Measurements from ENCODE around the gene GTF2IRD2. TPM values are rescaled to one million over a fixed set of nuclear protein-coding genes. Genes with fewer than 3 reads are reported as not detected.
"Not testable (repeated sequence)": the region's sequence is repeated elsewhere in the genome, so short reads cannot be mapped to it uniquely, and the experiment has no call there.

Gene GTF2IRD2
- 7.1 TPM for total RNA-seq

DNA sequence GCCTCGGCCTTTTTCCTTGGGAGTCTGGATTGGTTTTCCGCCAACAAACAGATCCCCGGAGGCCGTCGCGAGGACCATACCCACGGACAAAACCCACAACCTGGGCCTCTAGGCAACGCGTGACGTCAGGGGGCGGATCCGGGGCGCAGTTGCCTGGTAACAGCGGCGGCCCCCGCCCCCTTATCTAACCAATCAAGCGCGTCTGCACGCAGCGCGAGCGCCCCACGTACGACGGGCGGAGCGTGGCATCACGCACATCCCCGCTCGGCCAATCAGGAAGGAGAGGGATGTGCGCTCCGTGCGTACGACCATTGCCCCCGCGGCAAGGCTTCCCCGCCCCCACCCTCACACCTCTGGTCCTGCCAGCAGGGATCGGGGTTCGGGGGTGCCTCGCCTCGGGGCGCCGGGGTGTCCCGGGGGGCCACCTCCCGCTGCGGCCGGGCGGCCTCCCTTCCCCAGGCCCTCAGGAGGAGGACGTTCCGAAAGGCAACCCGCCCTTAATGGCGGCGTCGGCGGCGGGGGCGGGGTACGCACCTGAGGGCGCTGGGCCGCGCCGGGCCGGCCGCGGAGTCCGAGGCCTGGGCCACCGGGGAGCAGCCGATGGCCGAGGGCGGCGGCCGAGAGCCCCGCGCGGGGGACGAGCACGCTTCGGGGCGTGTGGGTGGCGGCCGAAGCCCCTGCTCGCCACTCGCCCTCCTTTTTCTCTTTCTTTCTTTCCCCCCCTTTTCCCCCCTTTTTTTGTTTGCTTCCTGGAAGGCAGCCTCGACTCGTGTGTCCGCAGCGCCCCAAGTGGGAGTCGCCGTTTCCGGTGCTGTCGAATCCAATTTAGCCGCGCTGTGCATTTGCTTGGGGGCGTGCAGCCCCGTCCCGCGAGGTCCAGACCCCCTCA, at the start of gene GTF2IRD2:
Gene GTF2IRD2 (minus strand): TSS at position 773 of the 889 bp plus-strand sequence. CDS start 15,227 bp downstream, outside the sequence.
- not testable (repeated sequence) for H3K9me3 ChIP-seq (ENCODE audit: low read depth, low read length); H3K27me3 ChIP-seq (ENCODE audit: insufficient read depth, low read length); H3K4me3 ChIP-seq (ENCODE audit: low read length); H3K4me1 ChIP-seq (ENCODE audit: insufficient read depth, low read length)

DNA sequence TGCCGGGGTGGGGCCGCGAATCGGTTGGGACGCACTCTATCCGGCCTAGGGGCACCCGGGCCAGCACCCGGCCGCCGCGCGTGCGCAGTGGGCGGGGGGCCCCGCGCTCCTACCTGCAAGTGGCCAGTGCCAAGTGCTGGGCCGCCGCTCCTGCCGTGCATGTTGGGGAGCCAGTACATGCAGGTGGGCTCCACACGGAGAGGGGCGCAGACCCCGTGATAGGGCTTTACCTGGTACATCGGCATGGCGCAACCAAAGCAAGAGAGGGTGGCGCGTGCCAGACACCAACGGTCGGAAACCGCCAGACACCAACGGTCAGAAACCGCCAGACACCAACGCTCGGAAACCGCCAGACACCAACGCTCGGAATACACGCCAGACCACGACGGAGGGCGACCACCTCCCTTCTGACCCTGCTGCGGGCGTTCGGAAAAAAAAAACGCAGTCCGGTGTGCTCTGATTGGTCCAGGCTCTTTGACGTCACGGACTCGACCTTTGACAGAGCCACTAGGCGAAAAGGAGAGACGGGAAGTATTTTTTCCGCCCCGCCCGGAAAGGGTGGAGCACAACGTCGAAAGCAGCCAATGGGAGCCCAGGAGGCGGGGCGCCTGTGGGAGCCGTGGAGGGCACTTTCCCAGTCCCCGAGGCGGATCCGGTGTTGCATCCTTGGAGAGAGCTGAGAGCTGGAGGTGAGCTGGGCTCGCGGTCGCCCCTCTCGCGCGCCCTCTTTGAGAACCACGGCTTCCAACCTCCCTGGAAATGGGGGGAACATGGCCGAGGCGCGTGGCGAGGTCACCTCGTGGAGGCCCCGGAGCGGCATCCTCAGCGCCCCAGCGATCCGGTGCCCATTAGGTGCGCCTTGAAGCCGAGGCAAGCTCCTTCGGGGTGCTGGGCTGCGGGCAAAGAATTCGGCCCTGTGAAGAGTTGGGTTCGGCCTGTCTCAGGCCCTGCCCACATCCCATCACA, 39.0 kb upstream of the GTF2IRD2 start:
- not testable (repeated sequence) for H3K9me3 ChIP-seq (ENCODE audit: low read depth, low read length); H3K4me1 ChIP-seq (ENCODE audit: insufficient read depth, low read length); H3K27me3 ChIP-seq (ENCODE audit: insufficient read depth, low read length)
- H3K4me3 ChIP-seq (ENCODE audit: low read length) = peak overlapping the region; percentile 53

DNA sequence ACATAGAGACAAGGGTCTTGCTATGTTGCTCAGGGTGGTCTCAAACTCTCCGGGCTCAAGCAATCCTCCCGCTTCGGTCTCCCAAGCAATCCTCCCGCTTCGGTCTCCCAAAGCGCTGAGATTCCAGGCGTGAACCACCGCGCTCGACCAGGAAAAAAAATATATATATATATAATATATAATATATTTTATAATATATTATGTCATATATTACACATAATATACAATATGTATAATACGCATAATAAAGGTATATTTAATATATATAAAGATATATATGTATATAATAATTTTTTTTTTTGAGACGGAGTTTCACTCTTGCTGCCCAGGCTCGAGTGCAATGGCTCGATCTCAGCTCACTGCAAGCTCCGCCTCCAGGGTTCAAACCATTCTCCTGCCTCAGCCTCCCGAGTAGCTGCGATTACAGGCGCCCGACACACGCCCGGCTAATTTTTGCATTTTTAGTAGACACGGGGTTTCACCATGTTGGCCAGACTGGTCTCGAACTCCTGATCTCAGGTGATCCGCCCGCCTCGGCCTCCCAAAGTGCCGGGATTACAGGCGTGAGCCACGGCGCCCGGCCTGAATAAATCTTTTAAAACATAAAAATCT, 38.2 kb upstream of the GTF2IRD2 start:
- not testable (repeated sequence) for H3K9me3 ChIP-seq (ENCODE audit: low read depth, low read length); H3K27me3 ChIP-seq (ENCODE audit: insufficient read depth, low read length); H3K4me3 ChIP-seq (ENCODE audit: low read length); H3K4me1 ChIP-seq (ENCODE audit: insufficient read depth, low read length)

DNA sequence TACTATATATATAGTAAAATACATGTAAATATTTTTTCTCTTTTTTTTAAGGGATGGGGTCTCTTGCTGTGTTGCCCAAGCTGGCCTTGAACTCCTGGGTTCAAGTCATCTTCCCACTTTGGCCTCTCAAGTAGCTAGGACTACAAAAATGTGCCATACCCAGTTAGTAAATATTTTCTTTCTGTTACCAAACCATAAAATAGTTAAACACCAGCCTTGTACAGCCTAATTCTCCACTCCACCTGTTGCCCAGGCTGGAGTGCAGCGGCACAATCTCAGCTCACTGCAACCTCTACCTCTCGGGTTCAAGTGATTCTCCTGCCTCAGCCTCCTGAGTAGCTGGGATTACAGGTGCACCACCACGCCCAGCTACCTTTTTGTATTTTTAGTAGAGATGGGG, 33.9 kb upstream of the GTF2IRD2 start:
- not testable (repeated sequence) for H3K4me3 ChIP-seq (ENCODE audit: low read length); H3K4me1 ChIP-seq (ENCODE audit: insufficient read depth, low read length); H3K27me3 ChIP-seq (ENCODE audit: insufficient read depth, low read length); H3K9me3 ChIP-seq (ENCODE audit: low read depth, low read length)

DNA sequence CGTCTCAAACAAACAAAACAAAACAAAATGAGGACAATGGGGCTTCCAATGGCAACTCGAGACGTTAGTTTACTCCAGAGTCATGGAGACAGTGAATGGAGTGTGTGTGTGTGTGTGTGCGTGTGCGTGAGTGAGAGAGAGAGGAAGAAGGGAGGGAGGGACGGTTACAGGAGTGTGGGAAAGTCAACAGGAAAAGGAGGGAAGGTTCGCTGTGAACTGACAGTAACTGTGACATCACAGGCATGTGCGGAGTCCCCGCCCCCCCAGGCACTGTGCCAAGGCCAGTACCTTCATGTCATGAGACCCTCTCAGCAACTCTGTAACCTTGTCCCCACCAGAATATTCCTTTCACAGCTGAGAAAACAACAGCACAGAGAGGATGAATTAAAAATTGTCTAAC, 30.7 kb upstream of the GTF2IRD2 start:
- H3K9me3 ChIP-seq (ENCODE audit: low read depth, low read length); H3K4me3 ChIP-seq (ENCODE audit: low read length); H3K4me1 ChIP-seq (ENCODE audit: insufficient read depth, low read length); H3K27me3 ChIP-seq (ENCODE audit: insufficient read depth, low read length): not testable (repeated sequence)

DNA sequence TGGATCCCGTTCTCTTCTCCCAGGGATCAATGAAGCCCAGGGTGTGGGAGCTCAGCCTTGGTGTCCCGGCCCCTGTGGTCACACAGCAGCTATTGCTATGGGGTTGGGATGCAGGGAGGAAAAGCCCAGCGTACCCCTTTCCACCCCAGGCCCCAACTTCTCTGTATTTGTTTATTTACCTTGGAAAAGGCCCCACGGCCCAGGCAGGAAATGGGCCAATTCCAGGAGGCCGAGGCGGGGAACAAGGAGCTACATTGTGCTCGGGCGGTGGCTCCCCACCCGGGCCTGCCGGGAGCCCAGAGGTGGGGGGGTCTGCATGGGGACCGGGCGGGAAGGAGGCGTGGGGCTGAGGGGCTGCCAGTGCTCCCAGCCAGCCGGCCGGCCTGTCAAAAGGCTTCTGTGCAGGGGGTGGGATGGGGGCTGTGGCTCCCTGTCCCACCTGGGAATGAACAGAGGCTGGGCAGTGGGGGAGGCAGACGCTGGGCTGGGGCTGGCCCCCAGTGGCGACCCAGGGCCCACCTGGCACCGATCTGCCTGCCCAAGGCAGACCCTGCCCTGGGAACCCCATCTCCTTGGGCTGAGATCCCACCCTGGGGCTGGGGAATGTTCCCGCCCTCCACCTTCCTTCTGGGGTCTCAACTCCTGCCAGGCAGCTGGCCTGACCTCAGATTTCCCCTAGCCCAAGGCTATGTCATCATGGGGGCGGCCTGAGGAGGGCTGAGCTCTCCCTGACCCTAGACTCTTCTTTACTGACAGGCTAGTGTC, 23.5 kb upstream of the GTF2IRD2 start:
- not testable (repeated sequence) for H3K9me3 ChIP-seq (ENCODE audit: low read depth, low read length); H3K4me1 ChIP-seq (ENCODE audit: insufficient read depth, low read length); H3K4me3 ChIP-seq (ENCODE audit: low read length); H3K27me3 ChIP-seq (ENCODE audit: insufficient read depth, low read length)

DNA sequence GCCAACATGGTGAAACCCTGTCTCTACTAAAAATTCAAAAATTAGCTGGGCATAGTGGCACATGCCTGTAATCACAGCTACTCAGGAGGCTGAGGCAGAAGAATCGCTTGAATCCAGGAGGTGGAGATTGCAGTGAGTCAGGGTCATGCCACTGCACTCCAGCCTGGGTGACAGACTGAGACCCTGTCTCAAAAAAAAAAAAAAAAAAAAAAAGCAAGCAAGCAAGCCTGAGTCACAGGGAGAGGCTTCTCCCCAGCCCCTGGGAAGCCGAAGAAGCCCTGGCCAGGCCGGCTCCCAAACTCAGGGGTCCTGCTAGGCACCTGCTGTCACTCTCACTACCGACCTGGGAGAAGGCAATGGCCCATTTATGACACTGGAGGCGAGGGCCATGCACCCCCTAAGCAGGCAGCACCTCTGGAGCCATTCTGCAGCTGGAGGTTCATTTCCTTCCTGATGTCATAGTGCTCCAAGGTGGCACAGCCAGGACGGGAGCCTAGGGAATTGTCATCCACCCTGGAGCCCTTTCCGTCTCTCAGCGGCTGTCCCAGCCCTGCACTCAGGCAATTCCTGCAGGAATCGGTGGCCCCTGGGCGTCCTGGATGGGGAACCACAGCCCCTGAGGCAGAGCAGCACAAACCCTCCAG, 22.8 kb upstream of the GTF2IRD2 start:
- H3K9me3 ChIP-seq (ENCODE audit: low read depth, low read length); H3K4me3 ChIP-seq (ENCODE audit: low read length); H3K4me1 ChIP-seq (ENCODE audit: insufficient read depth, low read length); H3K27me3 ChIP-seq (ENCODE audit: insufficient read depth, low read length): not testable (repeated sequence)

DNA sequence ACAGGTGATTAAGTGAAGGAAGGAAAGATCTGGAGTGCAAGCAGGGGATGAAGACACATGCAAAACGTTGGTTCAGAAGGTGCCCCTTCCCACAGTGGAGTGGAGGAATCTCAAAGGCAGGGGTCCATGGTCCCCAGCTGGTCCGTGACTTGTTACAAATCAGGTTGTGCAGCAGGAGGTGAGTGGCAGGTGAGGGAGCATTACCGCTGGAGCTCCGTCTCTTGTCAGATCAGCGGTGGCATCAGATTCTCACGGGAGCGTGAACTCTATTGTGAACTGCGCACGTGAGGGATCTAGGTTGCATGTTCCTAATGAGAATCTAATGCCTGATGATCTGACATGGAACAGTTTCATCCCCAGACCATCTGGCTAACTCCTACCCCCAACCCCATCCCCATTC, 21.1 kb upstream of the GTF2IRD2 start:
- H3K4me3 ChIP-seq (ENCODE audit: low read length); H3K9me3 ChIP-seq (ENCODE audit: low read depth, low read length); H3K4me1 ChIP-seq (ENCODE audit: insufficient read depth, low read length); H3K27me3 ChIP-seq (ENCODE audit: insufficient read depth, low read length): not testable (repeated sequence)

DNA sequence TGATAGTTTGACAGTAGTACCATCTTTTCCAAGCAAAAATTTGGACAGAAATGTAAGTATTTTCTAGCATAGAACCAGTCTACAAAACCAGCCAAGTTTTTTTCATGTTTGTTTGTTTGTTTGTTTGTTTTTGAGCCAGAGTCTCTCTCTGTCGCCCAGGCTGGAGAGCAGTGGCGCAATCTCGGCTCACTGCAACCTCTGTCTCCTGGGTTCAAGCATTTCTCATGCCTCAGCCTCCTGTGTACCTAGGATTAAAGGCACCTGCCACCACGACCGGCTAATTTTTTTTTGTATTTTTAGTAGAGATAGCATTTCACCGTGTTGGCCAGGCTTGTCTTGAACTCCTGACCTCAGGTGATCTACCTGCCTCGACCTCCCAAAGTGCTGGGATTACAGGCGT, 14.4 kb upstream of the GTF2IRD2 start:
- H3K9me3 ChIP-seq (ENCODE audit: low read depth, low read length); H3K4me3 ChIP-seq (ENCODE audit: low read length); H3K27me3 ChIP-seq (ENCODE audit: insufficient read depth, low read length); H3K4me1 ChIP-seq (ENCODE audit: insufficient read depth, low read length): not testable (repeated sequence)

DNA sequence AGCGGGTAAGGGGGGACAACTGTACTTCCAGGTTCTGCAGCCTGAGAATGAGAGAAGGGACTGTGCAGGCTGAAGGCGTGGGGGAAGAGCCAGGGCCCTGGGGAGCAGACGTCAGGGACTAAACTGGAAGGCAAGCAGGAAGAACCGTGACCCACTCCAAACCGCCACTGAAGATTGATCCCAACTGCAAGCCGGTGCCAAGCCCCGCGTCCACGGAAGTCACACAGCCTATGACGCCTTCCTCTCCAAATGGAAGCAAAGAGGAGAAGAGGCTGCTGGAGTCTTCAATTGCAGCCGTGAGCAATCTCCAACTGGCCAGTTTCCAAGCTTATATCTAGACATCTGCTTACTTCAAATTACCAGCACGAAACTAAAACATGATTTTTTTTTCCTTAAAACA, 1.6 kb downstream of the GTF2IRD2 start:
- H3K9me3 ChIP-seq (ENCODE audit: low read depth, low read length); H3K27me3 ChIP-seq (ENCODE audit: insufficient read depth, low read length); H3K4me3 ChIP-seq (ENCODE audit: low read length); H3K4me1 ChIP-seq (ENCODE audit: insufficient read depth, low read length): not testable (repeated sequence)

DNA sequence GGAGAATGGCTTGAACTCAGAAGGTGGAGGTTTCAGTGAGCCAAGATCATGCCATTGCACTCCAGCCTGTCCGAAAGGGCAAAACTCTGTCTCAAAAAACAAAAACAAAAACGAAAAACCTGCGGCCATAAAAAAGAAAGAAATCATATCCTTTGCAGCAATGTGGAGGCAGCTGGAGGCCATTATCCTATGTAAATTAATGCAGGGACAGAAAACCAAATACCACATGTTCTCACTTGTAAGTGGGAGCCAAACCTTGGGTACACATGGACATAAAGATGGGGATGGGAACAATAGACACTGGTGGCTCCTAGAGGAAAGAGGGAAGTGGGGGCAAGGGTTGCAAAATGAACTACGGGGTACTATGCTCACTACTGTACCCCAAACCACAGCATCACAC, 21.0 kb downstream of the GTF2IRD2 start:
- H3K9me3 ChIP-seq (ENCODE audit: low read depth, low read length); H3K4me1 ChIP-seq (ENCODE audit: insufficient read depth, low read length); H3K27me3 ChIP-seq (ENCODE audit: insufficient read depth, low read length); H3K4me3 ChIP-seq (ENCODE audit: low read length): not testable (repeated sequence)

DNA sequence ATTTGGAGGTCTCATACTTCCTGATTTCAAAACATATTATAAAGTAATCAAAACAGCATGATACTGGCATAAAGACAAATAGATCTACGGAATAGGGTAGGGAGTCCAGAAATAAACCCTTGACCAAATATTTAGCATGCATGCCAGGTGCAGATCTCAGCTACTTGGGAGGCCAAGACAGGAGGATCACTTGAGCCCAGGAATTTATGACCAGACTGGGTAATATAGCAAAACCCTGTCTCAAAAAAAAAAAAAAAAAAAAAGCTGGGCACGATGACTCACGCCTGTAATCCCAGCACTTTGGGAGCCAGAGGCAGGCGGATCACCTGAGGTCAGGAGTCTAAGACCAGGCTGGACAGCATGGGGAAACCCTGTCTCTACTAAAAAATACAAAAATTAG, 21.4 kb downstream of the GTF2IRD2 start:
- not testable (repeated sequence) for H3K4me3 ChIP-seq (ENCODE audit: low read length); H3K27me3 ChIP-seq (ENCODE audit: insufficient read depth, low read length); H3K9me3 ChIP-seq (ENCODE audit: low read depth, low read length); H3K4me1 ChIP-seq (ENCODE audit: insufficient read depth, low read length)

DNA sequence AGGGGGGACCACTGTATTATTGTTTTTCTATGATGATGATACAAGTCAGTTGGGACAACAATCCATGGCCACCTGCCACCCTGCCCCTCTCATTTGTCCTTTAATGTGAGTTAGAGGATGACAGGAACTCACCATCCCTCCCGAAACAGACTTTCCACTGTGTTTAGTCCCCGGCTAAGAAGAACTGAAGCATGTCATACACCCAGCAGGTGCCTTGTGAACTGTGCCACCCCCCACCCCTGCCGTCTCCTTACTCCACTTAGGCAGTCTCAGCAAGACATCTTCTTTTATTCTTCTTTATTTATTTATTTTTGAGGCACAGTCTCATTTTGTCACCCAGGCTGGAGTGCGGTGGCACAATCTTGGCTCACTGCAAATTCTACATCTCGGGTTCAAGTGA, 30.1 kb downstream of the GTF2IRD2 start:
- not testable (repeated sequence) for H3K4me3 ChIP-seq (ENCODE audit: low read length); H3K27me3 ChIP-seq (ENCODE audit: insufficient read depth, low read length); H3K4me1 ChIP-seq (ENCODE audit: insufficient read depth, low read length); H3K9me3 ChIP-seq (ENCODE audit: low read depth, low read length)

DNA sequence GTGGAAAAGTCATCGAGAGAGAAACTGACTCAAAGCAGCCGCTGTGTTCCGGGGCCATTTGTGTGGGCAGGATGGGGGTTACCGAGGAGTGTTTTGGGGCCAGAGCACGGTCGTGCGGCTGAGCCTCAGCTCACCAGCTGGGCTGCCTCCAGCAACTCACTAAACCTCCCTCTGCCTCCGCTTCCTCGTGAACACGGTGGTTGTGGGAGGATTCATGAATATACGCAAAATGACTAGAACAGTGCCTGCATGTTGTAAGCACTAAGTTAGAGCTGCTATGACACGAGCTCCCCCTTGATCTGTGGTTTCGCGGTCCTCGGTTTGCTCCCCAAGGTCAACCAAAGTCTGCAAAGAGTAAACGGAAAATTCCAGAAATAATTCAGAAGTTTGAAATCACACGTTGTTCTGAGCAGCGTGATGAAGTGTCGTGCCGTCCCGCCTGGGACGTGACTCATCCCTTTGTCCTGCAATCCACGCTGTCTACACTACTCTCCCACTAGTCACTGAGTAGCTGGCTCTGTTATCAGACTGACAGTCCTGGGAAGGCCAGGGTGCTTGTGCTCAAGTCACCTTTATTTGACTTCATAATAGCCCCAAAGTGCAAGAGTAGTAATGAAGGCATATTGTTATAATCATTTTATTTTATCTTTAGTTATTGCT, 31.1 kb downstream of the GTF2IRD2 start:
- not testable (repeated sequence) for H3K4me3 ChIP-seq (ENCODE audit: low read length); H3K9me3 ChIP-seq (ENCODE audit: low read depth, low read length); H3K4me1 ChIP-seq (ENCODE audit: insufficient read depth, low read length); H3K27me3 ChIP-seq (ENCODE audit: insufficient read depth, low read length)

Measured in mononuclear cell (primary cell).